ENCODE measurements around the gene FGF12.
A peak's percentile ranks its signal among the peaks of the same experiment; 100 is the strongest.

The FGF12 gene

GRCh38 chr3:192636517-192637444 lies 90.6 kb downstream of the FGF12 start:
- H3K4me3 ChIP-seq (ENCODE audit: low read length): no peak overlapping the region
- H3K4me2 ChIP-seq (ENCODE audit: low read length): no peak overlapping the region
- H3K9me2 ChIP-seq (replicated peaks; ENCODE audit: control insufficient read depth, low read length): no peaks in the 10 kb centered on the region
- H3K79me2 ChIP-seq (ENCODE audit: control insufficient read depth, low read length): no peaks in the 10 kb centered on the region
- no peaks in the 10 kb centered on the region for H3K27me3 ChIP-seq (ENCODE audit: control insufficient read depth, low read length)
- peaks cover 6% of the 10 kb centered on the region for H3K4me1 ChIP-seq (ENCODE audit: control insufficient read depth, low read length)
- no peak overlapping the region for H3K27ac ChIP-seq (ENCODE audit: low read depth, low read length)
- no peaks in the 10 kb centered on the region for H3F3A ChIP-seq (ENCODE audit: control insufficient read depth, insufficient read depth)
- no peaks in the 10 kb centered on the region for H3K9me3 ChIP-seq (ENCODE audit: control insufficient read depth, insufficient read depth, low read length)
- TF ChIP-seq EZH2phosphoT487 (IDR thresholded peaks at IDR 0.05; ENCODE audit: borderline replicate concordance, low read length): no peak
- TF ChIP-seq CTCF (IDR thresholded peaks at IDR 0.05; ENCODE audit: low read depth, low read length, poor library complexity, severe bottlenecking): no peak
- H3K36me3 ChIP-seq (ENCODE audit: control insufficient read depth, low read length): no peaks in the 10 kb centered on the region
- no peaks in the 10 kb centered on the region for H4K20me1 ChIP-seq (ENCODE audit: control insufficient read depth, insufficient read depth, low read depth, low read length)

- Histone ChIP-seq H3K9me3 (ENCODE audit: control insufficient read depth, insufficient read depth, low read length) (no peaks in the 10 kb centered on the region), H3K36me3 (ENCODE audit: control insufficient read depth, low read length) (no peaks in the 10 kb centered on the region), H3K79me2 (ENCODE audit: control insufficient read depth, low read length) (no peaks in the 10 kb centered on the region), H3K27me3 (ENCODE audit: control insufficient read depth, low read length) (no peaks in the 10 kb centered on the region), H3K27ac (ENCODE audit: low read depth, low read length) (peak overlapping the region; percentile 77), H3F3A (ENCODE audit: control insufficient read depth, insufficient read depth) (peaks cover 3% of the 10 kb centered on the region; the same call in 1 of the 2 replicates), H4K20me1 (ENCODE audit: control insufficient read depth, insufficient read depth, low read depth, low read length) (no peaks in the 10 kb centered on the region), H3K4me3 (ENCODE audit: low read length) (peak overlapping the region; percentile 32), H3K9me2 (replicated peaks; ENCODE audit: control insufficient read depth, low read length) (no peaks in the 10 kb centered on the region), H3K4me1 (ENCODE audit: control insufficient read depth, low read length) (peaks cover 45% of the 10 kb centered on the region), H3K4me2 (ENCODE audit: low read length) (peak overlapping the region; percentile 61)
- TF ChIP-seq CTCF (IDR thresholded peaks at IDR 0.05; ENCODE audit: low read depth, low read length, poor library complexity, severe bottlenecking) (no peak), EZH2phosphoT487 (IDR thresholded peaks at IDR 0.05; ENCODE audit: borderline replicate concordance, low read length) (no peak)
Observed at GRCh38 chr3:192629429-192629828, 97.9 kb downstream of the FGF12 start.

GRCh38 chr3:192621909-192622308 lies 105.4 kb downstream of the FGF12 start:
- Histone ChIP-seq H3K4me1 (ENCODE audit: control insufficient read depth, low read length) (no peaks in the 10 kb centered on the region), H3K79me2 (ENCODE audit: control insufficient read depth, low read length) (no peaks in the 10 kb centered on the region), H3K9me3 (ENCODE audit: control insufficient read depth, insufficient read depth, low read length) (no peaks in the 10 kb centered on the region), H4K20me1 (ENCODE audit: control insufficient read depth, insufficient read depth, low read depth, low read length) (no peaks in the 10 kb centered on the region), H3K36me3 (ENCODE audit: control insufficient read depth, low read length) (no peaks in the 10 kb centered on the region), H3F3A (ENCODE audit: control insufficient read depth, insufficient read depth) (no peaks in the 10 kb centered on the region), H3K4me3 (ENCODE audit: low read length) (no peak overlapping the region), H3K27ac (ENCODE audit: low read depth, low read length) (no peak overlapping the region), H3K27me3 (ENCODE audit: control insufficient read depth, low read length) (no peaks in the 10 kb centered on the region), H3K4me2 (ENCODE audit: low read length) (no peak overlapping the region), H3K9me2 (replicated peaks; ENCODE audit: control insufficient read depth, low read length) (no peaks in the 10 kb centered on the region)
- TF ChIP-seq EZH2phosphoT487 (IDR thresholded peaks at IDR 0.05; ENCODE audit: borderline replicate concordance, low read length): no peak
- no peak for TF ChIP-seq CTCF (IDR thresholded peaks at IDR 0.05; ENCODE audit: low read depth, low read length, poor library complexity, severe bottlenecking)

All from DOHH2 (cell line).